NCI-H446 (cell line): Measurements from ENCODE around the gene FARP1.
"Not testable (repeated sequence)": the region's sequence is repeated elsewhere in the genome, so short reads cannot be mapped to it uniquely, and the experiment has no call there.

Experiments used
- DNase-seq, 2 experiments: peaks; one replicate each; lab custom pipeline; 2025; lab: John Stamatoyannopoulos, UW

The FARP1 gene

GRCh38 chr13:98228661-98229341 lies 85.9 kb downstream of the FARP1 start:
- no peak for DNase-seq

DNA sequence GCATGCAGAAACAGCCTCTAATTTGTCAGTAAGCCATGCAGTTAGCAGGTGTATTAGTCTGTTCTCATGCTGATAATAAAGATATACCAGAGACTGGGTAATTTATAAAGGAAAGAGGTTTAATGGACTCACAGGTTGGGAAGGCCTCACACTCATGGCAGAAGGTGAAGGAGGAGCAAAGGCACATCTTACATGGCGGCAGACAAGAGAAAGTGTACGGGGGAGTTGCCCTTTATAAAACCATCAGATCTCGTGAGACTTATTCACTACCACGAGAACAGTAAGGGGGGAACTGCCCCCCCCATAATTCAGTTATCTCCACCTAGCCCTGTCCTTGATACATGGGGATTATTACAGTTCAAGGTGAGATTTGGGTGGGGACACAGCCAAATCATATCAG lies 87.9 kb downstream of the FARP1 start:
- not testable (repeated sequence) for DNase-seq

DNA sequence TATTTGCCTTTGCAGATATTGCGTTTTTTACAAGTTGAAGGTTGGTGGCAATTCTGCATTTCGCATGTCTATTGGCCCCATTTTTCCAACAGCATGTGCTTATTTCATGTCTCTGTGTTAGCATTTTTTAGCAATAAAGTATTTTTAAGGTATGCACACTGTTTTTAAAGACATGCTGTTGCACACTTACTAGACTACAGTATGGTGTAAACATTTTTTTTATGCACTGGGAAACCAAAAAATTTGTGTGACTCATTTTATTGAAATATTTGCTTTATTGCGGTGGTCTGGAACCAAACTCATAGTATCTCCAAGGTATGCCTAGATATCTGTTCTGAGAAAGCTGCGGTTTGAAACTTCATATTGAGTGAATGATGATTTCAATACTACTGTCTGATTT lies 89.6 kb downstream of the FARP1 start:
- no peak for DNase-seq

GRCh38 chr13:98233127-98233526 lies 90.2 kb downstream of the FARP1 start:
- DNase-seq = no peak

- DNase-seq = no peak
Observed at GRCh38 chr13:98234348-98234747, 91.5 kb downstream of the FARP1 start.

DNA sequence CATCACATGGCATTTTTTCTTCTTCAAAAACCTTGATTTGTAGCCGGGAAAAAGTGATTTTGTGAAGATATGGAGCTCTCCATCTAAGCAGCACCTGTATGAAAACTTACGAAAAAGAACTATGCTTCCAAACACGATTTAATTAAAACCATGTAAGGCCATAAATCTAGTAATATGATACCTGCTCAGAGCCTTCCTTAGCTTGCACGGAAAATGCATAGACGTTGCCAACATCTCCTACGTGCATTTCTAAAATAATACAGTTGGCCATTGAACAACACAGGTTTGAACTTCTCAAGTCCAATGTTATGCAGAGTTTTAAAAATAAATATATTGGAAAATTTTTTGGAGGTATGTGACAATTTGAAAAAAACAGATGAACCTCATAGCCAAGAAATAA lies 93.3 kb downstream of the FARP1 start:
- DNase-seq = no peak

DNA sequence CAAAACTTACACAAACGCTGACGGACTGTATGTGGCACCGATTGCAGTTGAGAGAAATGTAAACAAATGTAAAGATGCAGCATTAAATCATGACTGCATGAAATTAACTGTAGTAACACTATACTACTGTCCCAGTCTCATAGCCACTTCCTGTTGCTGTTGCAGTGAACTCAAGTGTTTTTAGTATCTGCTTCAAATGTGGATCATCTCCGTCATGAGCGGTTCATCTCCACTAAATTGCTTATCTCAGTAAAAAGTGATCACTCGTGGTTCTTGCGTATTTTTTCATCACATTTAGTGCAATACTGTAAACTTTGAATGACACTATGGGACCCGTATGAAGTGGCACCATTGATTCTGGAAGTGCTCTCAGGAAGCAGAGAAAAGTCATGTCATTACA lies 94.4 kb downstream of the FARP1 start:
- DNase-seq = no peak

GRCh38 chr13:98239162-98240076 lies 96.5 kb downstream of the FARP1 start:
- DNase-seq = no peak

DNA sequence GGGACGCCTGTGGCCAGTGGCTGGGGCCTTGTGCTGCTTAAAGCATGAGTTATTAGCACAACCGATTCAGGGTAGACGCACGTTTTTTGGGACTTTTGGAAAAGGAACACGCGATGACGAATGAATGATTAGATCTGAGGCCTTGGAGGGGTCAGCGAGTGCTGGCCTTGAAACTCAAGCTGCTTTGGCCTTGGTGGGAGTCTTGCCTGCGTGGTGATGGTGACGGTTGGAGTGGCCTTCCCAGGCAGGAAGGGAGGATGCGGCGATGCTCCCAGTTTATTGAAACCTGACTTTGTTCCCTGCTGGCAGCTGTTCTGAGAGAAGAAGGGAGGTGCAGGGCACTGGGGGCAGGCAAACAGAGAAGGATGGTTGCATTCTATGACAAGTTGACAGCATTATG lies 97.2 kb downstream of the FARP1 start:
- DNase-seq = no peak

DNA sequence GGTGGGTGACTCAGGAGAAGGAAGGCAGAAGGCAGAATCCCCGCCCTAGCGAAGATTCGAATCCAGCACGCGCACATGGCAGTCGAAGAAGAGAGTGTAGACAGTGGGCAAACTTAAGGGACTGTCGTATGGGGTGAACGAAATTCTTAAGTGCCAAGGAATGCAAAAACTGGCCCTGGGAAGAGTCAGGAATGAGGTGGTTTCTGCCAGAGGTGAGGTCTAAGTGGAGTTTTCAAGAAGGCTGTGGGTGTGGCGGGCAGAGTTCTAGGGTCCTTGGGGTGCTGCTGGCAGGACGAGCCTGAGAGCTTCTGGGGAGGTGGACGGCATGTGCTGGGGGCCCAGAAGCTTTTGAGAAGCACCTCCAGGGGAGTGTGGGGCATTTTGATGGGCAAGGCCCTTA lies 98.1 kb downstream of the FARP1 start:
- DNase-seq = no peak

- DNase-seq = no peak
Observed at GRCh38 chr13:98241976-98242375, 99.1 kb downstream of the FARP1 start.

DNA sequence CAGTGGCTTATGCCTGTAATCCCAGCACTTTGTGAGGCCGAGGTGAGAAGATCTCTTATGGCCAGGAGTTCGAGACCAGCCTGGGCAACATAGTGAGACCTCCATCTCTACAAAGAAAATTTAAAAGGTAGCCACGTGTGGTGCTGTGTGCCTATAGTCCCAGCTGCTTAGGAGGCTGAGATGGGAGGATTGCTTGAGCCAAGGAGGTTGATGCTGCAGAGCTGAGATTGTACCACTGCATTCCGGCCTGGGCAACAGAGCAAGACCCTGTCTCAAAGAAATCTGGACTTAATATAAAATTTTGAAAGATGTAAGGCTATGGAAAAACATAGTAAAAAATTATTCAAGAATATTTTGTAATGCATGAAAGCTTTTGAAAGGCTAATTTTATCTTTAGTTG lies 99.5 kb downstream of the FARP1 start:
- DNase-seq = no peak

GRCh38 chr13:98243929-98244272 lies 101.0 kb downstream of the FARP1 start:
- no peak for DNase-seq

DNA sequence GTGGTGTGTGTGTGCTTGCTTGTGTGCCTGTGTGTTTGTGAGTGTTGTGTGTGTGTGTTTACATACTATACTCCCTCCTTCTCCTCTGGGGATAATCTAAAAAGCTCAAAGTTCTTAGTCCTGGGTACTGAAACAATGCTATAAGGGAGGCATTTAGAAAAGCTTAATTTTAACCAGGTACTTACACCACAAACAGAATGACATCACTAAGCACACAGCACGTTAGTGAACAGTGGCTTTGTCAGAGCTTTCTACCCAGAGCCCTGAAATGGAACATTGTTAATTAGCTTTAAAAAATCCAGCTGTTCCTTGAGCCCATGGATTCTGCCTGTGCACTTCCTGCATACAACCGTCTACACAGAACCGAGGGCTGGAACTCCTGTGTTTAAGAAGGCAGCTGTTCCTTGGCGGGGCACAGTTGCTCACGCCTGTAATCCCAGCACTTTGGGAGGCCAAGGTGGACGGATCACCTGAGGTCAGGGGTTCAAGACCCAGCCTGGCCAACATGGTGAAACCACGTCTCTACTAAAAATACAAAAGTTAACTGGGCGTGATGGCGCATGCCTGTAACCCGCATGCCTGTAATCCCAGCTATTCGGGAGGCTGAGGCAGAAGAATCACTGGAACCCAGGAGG lies 103.8 kb downstream of the FARP1 start:
- DNase-seq = no peak

DNA sequence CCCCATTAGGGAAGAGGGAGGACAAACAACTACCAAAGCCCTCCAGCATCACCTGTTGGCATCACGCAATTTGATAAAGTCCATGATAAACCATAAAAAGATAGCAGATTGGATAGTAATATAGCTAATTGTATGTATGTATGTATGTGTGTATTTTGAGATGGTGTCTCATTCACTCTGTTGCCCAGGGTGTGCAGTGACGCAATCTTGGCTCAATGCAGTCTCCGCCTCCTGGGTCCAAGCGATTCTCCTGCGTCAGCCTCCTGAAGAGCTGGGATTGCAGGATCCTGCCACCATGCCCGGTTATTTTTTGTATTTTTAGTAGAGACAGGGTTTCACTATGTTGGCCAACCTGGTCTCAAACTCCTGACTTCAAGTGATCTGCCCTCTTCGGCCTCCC lies 108.8 kb downstream of the FARP1 start:
- DNase-seq = no peak

- no peak for DNase-seq
Observed at GRCh38 chr13:98252931-98253470, 110.1 kb downstream of the FARP1 start.

DNA sequence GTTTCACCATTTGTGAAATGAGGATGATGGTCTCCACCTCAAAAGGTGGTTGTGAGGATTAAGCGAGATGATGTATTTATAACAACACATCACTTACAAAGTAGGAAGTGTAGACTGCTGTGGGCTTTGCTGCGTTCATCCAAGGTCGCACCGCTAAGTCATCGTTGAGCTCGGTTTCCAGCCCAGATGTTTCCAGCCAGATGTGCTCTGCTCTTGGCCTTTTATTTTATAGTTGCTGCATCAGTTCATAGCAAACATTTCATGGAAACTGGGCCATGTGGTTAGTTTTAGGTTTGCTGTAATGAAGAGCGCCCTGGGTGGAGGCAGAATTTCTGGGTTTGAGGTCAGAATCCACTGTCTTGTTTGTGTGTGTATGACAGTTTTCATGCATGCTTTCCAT lies 110.6 kb downstream of the FARP1 start:
- no peak for DNase-seq

- no peak for DNase-seq
Observed at GRCh38 chr13:98254513-98254912, 111.6 kb downstream of the FARP1 start.

- DNase-seq = no peak
Observed at GRCh38 chr13:98258226-98258625, 115.3 kb downstream of the FARP1 start.

DNA sequence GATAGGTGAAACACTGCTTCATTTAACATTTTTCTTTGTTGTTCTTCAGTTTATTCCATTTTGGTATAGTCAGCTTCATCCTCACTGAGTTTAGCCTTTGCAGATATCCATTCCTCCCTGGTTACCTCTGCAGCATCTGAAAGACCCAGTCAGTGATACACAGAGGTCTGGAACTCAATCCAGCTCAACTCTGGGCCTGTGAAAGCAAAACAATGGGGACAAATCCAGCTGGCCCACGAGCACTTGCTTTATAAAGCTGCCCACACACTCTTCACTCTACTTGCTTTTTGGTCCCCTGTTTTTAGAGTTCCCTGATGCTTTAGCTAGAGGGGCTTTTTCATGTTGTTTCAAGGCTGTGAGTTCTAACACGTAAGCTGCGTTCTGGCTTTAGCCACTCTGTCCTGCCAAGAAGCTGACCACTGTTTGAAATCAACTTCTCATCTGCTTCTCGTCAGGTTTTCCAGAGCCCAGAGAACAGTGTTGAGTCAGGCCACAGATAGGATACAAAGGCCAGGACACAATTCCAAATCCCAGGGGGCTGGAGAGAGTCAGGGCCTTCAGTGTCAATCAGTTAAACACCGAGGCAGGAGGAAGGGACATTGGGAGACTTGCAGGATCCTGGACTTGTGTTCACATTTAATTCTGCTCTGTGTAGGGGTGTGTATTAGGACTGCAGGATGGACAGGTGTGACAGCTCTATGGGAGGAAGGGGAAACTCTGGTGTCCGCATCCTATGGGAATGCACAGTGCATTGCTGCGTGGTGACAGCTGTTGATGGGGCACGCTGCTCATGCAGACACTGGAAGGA lies 117.7 kb downstream of the FARP1 start:
- no peak for DNase-seq

- no peak for DNase-seq
Observed at GRCh38 chr13:98261165-98261702, 118.3 kb downstream of the FARP1 start.

DNA sequence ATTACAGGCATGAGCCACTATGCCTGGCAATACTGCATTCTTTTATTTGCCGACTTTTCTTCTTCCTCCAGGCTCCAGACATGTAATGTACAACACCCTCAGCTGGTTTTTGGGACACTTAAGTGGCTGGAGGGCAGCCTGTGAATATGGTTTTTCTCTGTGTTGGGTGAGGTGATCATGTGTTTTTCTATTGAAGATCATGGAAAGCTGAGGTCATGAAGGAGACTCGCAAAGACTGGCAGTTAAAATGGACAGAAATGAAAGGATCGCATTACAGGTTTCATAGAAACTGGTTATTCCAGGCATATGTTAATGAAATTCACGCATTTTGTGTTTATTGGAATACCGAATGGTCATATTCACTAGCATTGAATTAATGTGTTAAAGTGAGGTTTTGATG lies 119.4 kb downstream of the FARP1 start:
- DNase-seq = no peak
